ENCODE data around the gene MMUT. TPM values are rescaled to one million over a fixed set of nuclear protein-coding genes. Genes with fewer than 3 reads are reported as not detected.

The MMUT gene
- total RNA-seq, 3 donors from 2014 or later: 15.1 to 23.2 (median 17.0) TPM

- H3K4me3 ChIP-seq: no peak overlapping the region
- no peak overlapping the region for H3K27ac ChIP-seq
- H3K4me1 ChIP-seq: no peaks in the 10 kb centered on the region
- no peaks in the 10 kb centered on the region for H3K27me3 ChIP-seq
- H3K9me3 ChIP-seq: no peaks in the 10 kb centered on the region
- TF ChIP-seq POLR2A (IDR thresholded peaks at IDR 0.05) (no peak), POLR2AphosphoS5 (IDR thresholded peaks at IDR 0.05) (no peak), CTCF (IDR thresholded peaks at IDR 0.05) (no peak)
- H3K36me3 ChIP-seq: no peaks in the 10 kb centered on the region
- no peak for DNase-seq (ENCODE audit: low spot score in 2 of 2)
- intact Hi-C loops (cut with DNase I; ENCODE audit: low total_unique reads): no loop called here
Observed at GRCh38 chr6:49423817-49424216, 39.2 kb downstream of the MMUT start.

- H3K36me3 ChIP-seq: no peaks in the 10 kb centered on the region
- H3K4me3 ChIP-seq: no peak overlapping the region
- no peaks in the 10 kb centered on the region for H3K4me1 ChIP-seq
- no peaks in the 10 kb centered on the region for H3K27me3 ChIP-seq
- intact Hi-C loops (cut with DNase I; ENCODE audit: low total_unique reads): no loop called here
- no peaks in the 10 kb centered on the region for H3K9me3 ChIP-seq
- H3K27ac ChIP-seq: no peak overlapping the region
- TF ChIP-seq POLR2A (IDR thresholded peaks at IDR 0.05) (no peak), CTCF (IDR thresholded peaks at IDR 0.05) (no peak), POLR2AphosphoS5 (IDR thresholded peaks at IDR 0.05) (no peak)
- DNase-seq (ENCODE audit: low spot score in 2 of 2): no peak
Observed at GRCh38 chr6:49416195-49416594, 46.9 kb downstream of the MMUT start.

GRCh38 chr6:49415358-49415757 is 47.7 kb downstream of the MMUT start:
- TF ChIP-seq POLR2AphosphoS5 (IDR thresholded peaks at IDR 0.05): no peak
- no peak for TF ChIP-seq CTCF (IDR thresholded peaks at IDR 0.05)
- no peak for TF ChIP-seq POLR2A (IDR thresholded peaks at IDR 0.05)
- Histone ChIP-seq H3K4me1 (no peaks in the 10 kb centered on the region), H3K4me3 (no peak overlapping the region), H3K9me3 (no peaks in the 10 kb centered on the region), H3K27ac (no peak overlapping the region), H3K27me3 (no peaks in the 10 kb centered on the region), H3K36me3 (no peaks in the 10 kb centered on the region)
- DNase-seq (ENCODE audit: low spot score in 2 of 2): no peak
- intact Hi-C loops (cut with DNase I; ENCODE audit: low total_unique reads): no loop called here

- Histone ChIP-seq H3K27me3 (no peaks in the 10 kb centered on the region), H3K9me3 (no peaks in the 10 kb centered on the region), H3K27ac (no peak overlapping the region), H3K36me3 (no peaks in the 10 kb centered on the region), H3K4me3 (no peak overlapping the region), H3K4me1 (no peaks in the 10 kb centered on the region)
- no peak for DNase-seq (ENCODE audit: low spot score in 2 of 2)
- intact Hi-C loops (cut with DNase I; ENCODE audit: low total_unique reads): no loop called here
- TF ChIP-seq CTCF (IDR thresholded peaks at IDR 0.05): no peak
- TF ChIP-seq POLR2AphosphoS5 (IDR thresholded peaks at IDR 0.05): no peak
- TF ChIP-seq POLR2A (IDR thresholded peaks at IDR 0.05): no peak
Observed at GRCh38 chr6:49410564-49410963, 52.5 kb downstream of the MMUT start.

GRCh38 chr6:49409951-49410542 is 53.0 kb downstream of the MMUT start:
- Histone ChIP-seq H3K4me1 (no peaks in the 10 kb centered on the region), H3K4me3 (no peak overlapping the region), H3K27me3 (no peaks in the 10 kb centered on the region), H3K36me3 (no peaks in the 10 kb centered on the region), H3K27ac (no peak overlapping the region), H3K9me3 (no peaks in the 10 kb centered on the region)
- intact Hi-C loops (cut with DNase I; ENCODE audit: low total_unique reads): no loop called here
- TF ChIP-seq POLR2A (IDR thresholded peaks at IDR 0.05) (no peak), CTCF (IDR thresholded peaks at IDR 0.05) (peak; percentile 54 to 69 (median 63)), POLR2AphosphoS5 (IDR thresholded peaks at IDR 0.05) (no peak)
- DNase-seq (ENCODE audit: low spot score in 2 of 2): peak; percentile 43 to 68
